HG02610 (cell line): ENCODE measurements around the gene LRRC72.
A peak's percentile ranks its signal among the peaks of the same experiment; 100 is the strongest.
"Not testable (repeated sequence)": the region's sequence is repeated elsewhere in the genome, so short reads cannot be mapped to it uniquely, and the experiment has no call there.

Experiments
- ATAC-seq: cut with Tn5 transposase; IDR thresholded peaks from one replicate; pipeline ENCODE4 v1.9.1; 2021; ENCODE audit warnings: mild to moderate bottlenecking, moderate library complexity; ENCODE audit not compliant: unreplicated experiment

The LRRC72 gene

GRCh38 chr7:16564909-16565426 lies 38.3 kb downstream of the LRRC72 start:
- peak; percentile 59 for ATAC-seq

- no peak for ATAC-seq
These were observed 45.3 kb downstream of the LRRC72 start for GRCh38 chr7:16571941-16572340.

DNA sequence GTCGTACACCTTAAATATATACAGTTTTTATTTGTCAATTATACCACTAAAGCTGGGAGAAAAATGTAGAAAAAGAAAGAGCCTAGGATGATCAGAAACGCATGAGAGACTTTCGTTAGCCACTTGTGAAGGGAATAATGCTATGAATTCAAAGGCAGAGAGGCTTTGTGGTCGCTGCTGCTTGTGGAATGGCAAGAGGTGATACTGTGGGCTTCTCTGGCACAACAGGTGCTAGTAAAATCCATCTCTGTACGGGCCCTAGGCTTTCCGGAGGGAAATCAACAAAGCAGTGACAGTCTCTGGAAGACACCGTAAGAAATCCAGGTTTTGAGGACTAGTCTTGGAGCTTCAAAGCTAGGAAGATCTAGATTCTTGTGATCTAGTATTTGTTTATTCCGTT lies 52.6 kb downstream of the LRRC72 start:
- ATAC-seq: no peak

DNA sequence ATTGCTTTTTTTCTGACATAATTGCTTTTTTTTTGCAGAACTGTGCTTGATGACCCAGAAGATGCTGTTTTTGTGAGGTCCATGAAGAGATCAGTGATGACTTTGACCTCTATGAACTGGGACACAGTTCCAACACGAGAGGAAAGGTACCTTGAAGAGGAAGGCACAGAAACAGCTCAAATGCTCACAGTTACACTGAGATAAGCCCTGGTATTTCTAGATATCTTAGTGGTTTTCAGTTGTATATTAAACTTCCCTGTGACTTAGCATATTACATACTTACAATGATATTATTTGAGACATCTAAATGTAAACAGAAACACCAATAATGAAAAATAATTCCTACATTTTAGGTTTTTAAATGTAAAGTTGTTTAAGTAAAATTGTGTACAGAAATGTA lies 54.7 kb downstream of the LRRC72 start:
- no peak for ATAC-seq

DNA sequence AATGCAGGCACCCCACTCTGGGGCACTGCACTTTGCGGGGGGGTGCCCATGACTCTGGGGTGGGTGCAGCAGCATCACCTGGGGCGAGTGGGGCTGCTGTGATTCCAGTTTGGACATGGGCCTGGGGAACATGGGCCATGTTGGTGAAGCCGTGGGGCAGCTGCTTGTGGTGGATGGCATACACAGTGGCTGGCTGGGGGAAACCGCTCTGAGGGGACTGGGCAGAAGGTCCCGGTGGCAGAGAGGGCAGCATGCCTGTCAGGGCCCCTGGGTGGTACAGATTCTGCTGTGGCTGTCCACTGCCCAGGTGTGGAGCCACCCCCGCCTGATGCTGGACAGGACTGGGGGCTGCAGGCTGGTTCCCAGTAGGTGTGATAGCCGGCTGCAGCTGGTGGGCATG lies 57.2 kb downstream of the LRRC72 start:
- ATAC-seq: no peak

- no peak for ATAC-seq
These were observed 58.9 kb downstream of the LRRC72 start for GRCh38 chr7:16585540-16585939.

- ATAC-seq: no peak
These were observed 59.7 kb downstream of the LRRC72 start for GRCh38 chr7:16586081-16586874.

GRCh38 chr7:16587129-16587528 lies 60.5 kb downstream of the LRRC72 start:
- no peak for ATAC-seq

DNA sequence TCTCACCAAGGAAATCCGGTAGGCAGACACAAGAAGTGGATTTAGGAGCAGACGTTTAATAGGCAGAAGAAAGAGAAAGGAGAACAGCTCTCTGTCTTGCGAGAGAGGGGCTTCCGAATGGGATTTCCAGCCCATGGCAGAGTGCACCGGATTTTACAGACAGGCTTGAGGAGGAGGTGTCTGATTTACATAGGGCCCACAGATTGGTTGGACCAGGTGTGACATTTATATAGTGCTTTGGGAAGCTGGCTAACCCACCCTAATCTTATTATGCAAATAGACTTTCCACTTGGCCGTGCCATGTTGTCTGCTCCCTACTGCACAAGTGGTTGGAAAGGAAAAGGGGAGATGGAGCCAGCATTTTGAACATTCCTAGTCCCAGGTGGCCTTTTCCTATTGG lies 61.2 kb downstream of the LRRC72 start:
- ATAC-seq: no peak

DNA sequence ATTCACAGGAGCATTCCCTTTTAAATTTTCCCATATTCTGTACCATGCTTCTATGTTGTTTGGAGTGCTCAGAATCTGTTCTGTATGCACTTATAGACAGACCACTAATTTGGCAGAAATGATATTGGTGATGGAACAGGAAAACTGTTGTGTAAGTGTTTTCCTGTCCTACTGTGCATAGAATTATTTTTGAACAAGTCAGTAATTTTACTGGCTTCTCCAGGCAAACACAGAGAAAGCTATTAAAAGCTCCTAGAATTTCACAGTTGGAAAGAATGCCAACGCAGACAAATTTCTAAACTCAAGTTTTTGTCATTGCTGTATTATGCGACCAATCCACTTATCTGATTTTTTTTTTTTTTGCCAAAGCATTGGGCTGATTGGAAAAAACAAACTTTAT lies 63.3 kb downstream of the LRRC72 start:
- ATAC-seq: no peak

DNA sequence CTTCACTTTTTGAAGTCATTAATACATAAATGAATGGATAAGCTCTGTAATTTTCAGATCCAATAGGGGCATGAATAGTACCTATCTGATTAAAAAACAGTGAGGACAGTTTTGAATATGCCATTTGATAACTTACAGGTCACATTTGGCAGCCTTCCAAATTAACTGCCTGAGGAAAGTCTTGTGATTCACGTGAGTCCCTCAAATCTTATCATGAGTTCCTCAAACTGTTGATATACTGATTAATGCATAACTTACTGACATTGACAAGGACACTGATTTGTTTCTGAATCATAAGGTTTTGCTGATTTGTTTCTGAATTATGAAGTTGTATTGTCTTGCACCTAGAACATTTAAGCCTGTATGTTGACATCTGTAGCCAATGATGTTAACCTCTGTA lies 63.8 kb downstream of the LRRC72 start:
- no peak for ATAC-seq

DNA sequence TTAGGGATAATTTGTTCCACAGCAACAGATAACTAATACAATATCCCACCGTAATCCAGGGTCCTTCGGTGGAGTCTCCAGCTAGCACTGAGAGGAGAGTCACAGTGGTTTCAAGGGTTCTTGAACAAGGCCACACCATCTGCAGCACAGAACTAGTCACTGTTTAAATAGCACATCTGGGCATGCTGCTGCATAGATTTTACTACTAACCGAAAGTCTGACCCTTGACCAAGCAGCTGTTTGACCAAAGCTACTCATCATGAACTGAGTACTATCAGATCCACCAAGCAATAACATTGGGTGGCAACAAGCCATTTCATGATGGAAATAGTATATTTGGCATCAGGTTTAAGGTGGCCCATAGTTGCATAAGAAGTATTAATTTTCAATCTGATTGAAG lies 65.8 kb downstream of the LRRC72 start:
- no peak for ATAC-seq

- ATAC-seq: no peak
These were observed 67.4 kb downstream of the LRRC72 start for GRCh38 chr7:16594061-16594460.

DNA sequence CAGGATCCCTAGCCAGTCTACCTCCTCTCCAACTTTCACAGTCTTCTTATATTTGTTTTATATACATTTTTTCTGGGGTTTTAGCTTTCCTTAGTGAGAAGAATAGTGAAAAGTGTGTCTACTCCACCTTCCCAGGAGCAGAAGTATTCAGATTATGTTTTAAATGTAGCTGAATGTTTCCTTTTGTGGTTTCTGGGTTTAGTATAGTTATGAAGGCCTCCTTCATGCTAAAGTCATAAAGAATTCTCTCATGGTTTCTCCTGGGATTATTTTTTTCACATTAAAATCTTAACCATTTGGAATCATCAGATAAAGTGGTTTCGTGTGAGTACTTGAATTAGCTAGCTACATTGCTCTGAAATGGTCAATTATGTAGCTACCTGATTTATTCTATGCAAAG lies 68.1 kb downstream of the LRRC72 start:
- ATAC-seq: no peak

DNA sequence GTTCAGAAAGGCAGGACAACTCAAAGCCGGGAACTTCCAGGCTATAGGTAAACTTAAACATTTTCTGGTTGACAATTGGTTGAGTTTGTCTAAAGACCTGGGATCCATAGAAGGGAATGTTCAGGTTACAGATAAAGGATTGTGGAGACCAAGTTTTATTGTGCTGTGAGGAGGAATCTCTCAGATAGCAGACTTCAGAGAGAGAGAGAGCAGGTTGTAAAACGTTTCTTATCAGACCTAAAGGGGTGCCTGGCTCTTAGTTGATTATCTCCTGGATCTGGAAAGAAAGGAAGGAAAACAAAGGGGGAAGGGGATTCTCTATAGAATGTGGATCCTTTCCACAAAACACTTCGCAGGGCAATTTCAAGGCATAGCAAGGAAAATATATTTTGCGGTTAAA lies 69.0 kb downstream of the LRRC72 start:
- ATAC-seq: not testable (repeated sequence)

GRCh38 chr7:16598015-16598414 lies 71.4 kb downstream of the LRRC72 start:
- ATAC-seq: no peak

- no peak for ATAC-seq
These were observed 73.2 kb downstream of the LRRC72 start for GRCh38 chr7:16599860-16600259.

GRCh38 chr7:16603633-16604032 lies 77.0 kb downstream of the LRRC72 start:
- ATAC-seq: no peak

- ATAC-seq: no peak
These were observed 77.4 kb downstream of the LRRC72 start for GRCh38 chr7:16604054-16604453.

- ATAC-seq: no peak
These were observed 80.1 kb downstream of the LRRC72 start for GRCh38 chr7:16606704-16607103.

- peak; percentile 54 for ATAC-seq
These were observed 83.3 kb downstream of the LRRC72 start for GRCh38 chr7:16609842-16610450.

DNA sequence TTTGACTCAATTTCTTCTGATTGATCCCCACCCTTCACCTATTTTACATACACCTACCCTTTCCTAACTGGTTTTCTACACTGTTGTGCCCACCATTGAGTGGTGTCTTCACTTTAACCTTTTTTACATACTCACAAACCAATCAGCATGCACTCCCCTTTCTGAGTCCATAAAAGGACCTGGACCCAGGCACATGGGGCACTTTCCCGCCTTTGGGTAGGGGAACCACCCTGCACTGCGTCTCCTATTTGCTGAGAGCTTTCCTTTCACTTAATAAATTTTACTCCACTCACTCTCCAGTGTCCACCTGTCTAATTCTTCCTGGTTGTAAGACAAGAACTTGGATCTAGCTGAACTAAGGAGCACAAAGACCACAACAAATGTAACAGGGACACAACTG lies 85.1 kb downstream of the LRRC72 start:
- no peak for ATAC-seq
